ENCODE results near the gene PPP3R2. TPM values are rescaled to one million over a fixed set of nuclear protein-coding genes. Genes with fewer than 3 reads are reported as not detected.

The PPP3R2 gene
- total RNA-seq, 1 experiment from 2014 or later, result not detected

Other genes with a start within 250 kb of the PPP3R2 start
- 0.25 TPM for gene BAAT, start 210.0 kb downstream of the PPP3R2 start, total RNA-seq (2021; ENCODE audit: unreplicated experiment)
- gene MRPL50, start 196.4 kb downstream of the PPP3R2 start, total RNA-seq (2021; ENCODE audit: unreplicated experiment), result 14.6 TPM
- gene ZNF189, start 196.1 kb downstream of the PPP3R2 start, total RNA-seq (2021; ENCODE audit: unreplicated experiment), result 10.6 TPM
- 1.2 TPM for gene ALDOB, start 159.2 kb downstream of the PPP3R2 start, total RNA-seq (2021; ENCODE audit: unreplicated experiment)
- 37.6 TPM for gene RNF20, start 61.1 kb downstream of the PPP3R2 start, total RNA-seq (2021; ENCODE audit: unreplicated experiment)
- not detected for gene GRIN3A, start 143.7 kb upstream of the PPP3R2 start, total RNA-seq (2021; ENCODE audit: unreplicated experiment)

All from HCT116 (cell line).